ENCODE data around the gene PPIL1.

PPIL1 gene

GRCh38 chr6:36836111-36837021 is 38.2 kb downstream of the PPIL1 start:
- DNase-seq (ENCODE audit: low read depth, low spot score), result no peak

GRCh38 chr6:36834576-36835341 is 39.8 kb downstream of the PPIL1 start:
- DNase-seq (ENCODE audit: low read depth, low spot score), result peak; percentile 60

GRCh38 chr6:36833182-36833789 is 41.3 kb downstream of the PPIL1 start:
- DNase-seq (ENCODE audit: low read depth, low spot score), result no peak

GRCh38 chr6:36832313-36832712 is 42.3 kb downstream of the PPIL1 start:
- no peak for DNase-seq (ENCODE audit: low read depth, low spot score)

GRCh38 chr6:36830577-36830976 is 44.0 kb downstream of the PPIL1 start:
- no peak for DNase-seq (ENCODE audit: low read depth, low spot score)

GRCh38 chr6:36829919-36830544 is 44.6 kb downstream of the PPIL1 start:
- no peak for DNase-seq (ENCODE audit: low read depth, low spot score)

GRCh38 chr6:36827261-36828079 is 47.1 kb downstream of the PPIL1 start:
- DNase-seq (ENCODE audit: low read depth, low spot score), result no peak

- DNase-seq (ENCODE audit: low read depth, low spot score), result no peak
These were observed 47.9 kb downstream of the PPIL1 start for GRCh38 chr6:36826520-36827227.

DNA sequence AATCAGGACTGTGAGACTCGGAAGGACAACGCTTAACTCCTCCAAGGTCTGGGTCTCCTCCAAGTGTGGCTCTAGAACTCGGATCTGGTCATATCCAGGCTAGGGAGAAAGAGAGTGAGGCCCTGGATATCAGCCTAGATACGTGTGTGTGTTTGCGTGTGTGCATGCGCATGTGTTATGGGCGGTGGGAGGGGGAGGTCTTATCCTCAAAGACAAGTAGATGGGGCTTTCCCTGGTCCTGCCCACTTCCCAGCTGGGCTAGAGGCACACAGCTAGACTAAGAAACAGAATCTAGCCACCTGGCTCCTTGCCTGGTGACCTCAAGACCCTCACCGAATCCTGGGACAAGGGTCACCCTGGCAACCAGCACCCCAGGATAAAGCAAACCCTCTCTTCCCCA is 48.6 kb downstream of the PPIL1 start:
- no peak for DNase-seq (ENCODE audit: low read depth, low spot score)

DNA sequence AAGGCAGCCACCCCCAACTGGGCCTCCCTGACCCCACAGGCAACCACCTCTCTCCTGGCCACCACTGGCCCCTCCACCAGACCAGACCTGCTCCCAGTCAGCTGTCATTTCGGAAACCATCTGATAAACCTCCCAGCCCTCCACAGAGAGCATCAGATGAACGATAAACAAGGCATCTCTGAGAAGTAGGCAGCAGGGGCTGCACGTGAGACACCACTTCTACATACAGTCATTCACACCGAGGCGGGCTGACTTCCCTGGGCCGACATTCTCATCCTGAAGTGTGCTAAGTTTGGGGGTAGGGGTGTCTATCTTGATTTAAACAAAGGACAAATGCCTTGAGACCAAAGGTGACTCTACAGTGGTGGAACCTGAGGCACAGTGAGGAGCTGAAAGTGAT is 49.2 kb downstream of the PPIL1 start:
- DNase-seq (ENCODE audit: low read depth, low spot score), result no peak

GRCh38 chr6:36824253-36824652 is 50.4 kb downstream of the PPIL1 start:
- no peak for DNase-seq (ENCODE audit: low read depth, low spot score)

- no peak for DNase-seq (ENCODE audit: low read depth, low spot score)
These were observed 51.0 kb downstream of the PPIL1 start for GRCh38 chr6:36823421-36824096.

- DNase-seq (ENCODE audit: low read depth, low spot score), result peak; percentile 34
These were observed 51.9 kb downstream of the PPIL1 start for GRCh38 chr6:36822506-36823269.

DNA sequence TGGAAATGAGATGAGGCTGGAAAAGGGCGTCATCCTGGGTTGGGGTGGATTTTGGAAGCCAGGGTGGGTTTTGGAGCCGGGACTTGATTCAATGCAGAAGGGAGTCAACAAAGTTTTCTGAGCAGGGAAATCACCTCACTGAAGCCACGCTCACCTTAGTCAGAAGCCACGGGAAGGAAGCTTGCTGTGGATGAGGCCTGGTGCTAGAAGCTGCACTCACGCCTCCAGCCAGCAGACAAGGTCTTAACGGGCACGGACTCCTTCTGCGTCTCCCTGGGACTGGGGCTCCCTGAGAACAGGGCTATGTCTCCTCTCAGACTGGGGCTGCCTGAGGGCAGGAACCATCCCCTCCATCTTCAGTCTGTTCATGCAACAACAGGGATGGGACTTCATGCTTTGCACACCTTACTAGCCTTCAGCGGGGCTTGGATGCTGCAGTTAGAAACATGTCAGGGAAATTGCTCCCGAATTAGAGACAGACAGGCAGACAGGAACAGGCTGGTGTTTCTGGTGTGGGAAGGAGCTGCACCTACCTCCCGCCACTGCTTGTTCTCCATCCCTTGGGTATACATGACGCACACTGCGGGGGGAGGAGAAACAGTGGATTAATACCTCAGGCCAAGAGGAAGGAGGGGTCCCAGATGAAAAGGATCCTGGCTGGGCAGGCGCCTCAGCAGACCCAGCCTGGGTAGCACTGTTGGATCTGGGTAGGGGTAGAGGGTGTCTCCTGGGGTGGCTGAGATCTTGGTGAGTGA is 52.8 kb downstream of the PPIL1 start:
- DNase-seq (ENCODE audit: low read depth, low spot score), result no peak

DNA sequence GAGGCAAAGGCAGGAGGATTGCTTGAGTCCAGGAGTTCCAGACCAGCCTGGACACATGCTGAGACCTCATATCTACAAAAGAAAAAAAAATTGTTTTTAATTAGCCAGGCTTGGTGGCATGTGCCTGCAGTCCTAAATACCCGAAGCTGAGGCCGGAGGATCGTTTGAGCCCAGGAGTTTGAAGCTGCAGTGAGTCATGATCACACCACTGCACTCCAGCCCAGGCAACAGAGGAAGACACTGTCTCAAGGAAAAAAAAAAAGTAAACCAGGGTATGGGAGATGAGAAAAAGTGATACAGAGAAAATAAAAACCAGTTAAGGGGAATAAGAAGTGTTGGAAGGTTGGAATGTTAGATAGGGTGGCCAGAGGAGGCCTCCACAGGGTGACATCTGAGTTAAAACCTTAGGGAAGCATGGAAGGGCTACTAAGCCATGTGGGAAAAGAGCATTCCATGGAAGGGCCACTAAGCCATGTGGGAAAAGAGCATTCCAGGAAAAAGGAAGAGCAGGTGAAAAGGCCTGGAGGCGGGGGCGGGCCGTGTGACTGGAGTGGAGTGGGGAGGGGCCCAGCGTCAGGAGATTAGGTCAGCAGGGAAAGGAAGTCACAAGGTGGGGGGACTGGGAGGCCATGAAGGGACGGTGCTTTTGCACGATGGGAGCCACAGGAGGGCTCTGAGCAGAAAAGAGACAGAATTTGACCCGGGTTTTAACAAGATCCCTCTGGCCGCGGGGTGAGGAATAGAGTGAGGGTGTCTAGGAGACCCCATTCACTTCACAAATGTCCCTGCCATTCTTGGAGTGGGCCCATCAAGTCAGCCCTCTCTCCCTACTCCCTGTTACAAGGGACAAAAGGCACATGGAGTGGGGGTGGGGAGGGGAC is 53.7 kb downstream of the PPIL1 start:
- DNase-seq (ENCODE audit: low read depth, low spot score), result peak; percentile 56

DNA sequence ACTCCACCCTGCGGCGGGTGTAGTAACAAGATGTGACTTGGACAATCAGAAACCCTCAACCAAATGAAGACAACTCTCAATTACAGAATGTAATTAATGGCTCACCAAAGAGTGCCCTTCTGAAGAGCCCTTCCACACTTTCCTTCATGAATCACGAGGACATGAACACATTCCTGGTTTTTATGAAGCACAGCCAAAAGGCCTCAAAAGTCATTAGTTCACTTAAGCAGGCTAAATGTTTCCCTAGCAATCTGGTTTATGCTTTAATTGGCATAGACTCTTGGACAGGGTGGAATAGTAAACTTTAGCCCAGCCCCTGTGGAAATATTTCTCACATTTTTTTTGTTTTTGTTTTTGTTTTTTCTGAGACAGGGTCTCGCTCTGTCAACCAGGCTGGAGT is 55.8 kb downstream of the PPIL1 start:
- DNase-seq (ENCODE audit: low read depth, low spot score), result no peak

- DNase-seq (ENCODE audit: low read depth, low spot score), result no peak
These were observed 56.8 kb downstream of the PPIL1 start for GRCh38 chr6:36817847-36818246.
